WERI-Rb-1 (cell line): ENCODE measurements around the gene FBXO21.

Experiments used
- DNase-seq: peaks from one replicate; pipeline ENCODE4 v3.0.0-alpha.2; 2020
- H3K27ac ChIP-seq: fragments of 250-450 bp; sonication (Bioruptor Pico); 2 replicates; pipeline ENCODE4 v1.5.1; 2020; ENCODE audit warnings: mild to moderate bottlenecking, moderate library complexity
- H3K27me3 ChIP-seq: fragments of 250-450 bp; sonication (Bioruptor Pico); 2 replicates; pipeline ENCODE4 v1.5.1; 2021; ENCODE audit warnings: mild to moderate bottlenecking, low read depth, moderate library complexity; ENCODE audit not compliant: insufficient read depth, severe bottlenecking
- H3K36me3 ChIP-seq: fragments of 250-450 bp; sonication (Bioruptor Pico); 2 replicates; pipeline ENCODE4 v1.5.1; 2020; ENCODE audit warnings: mild to moderate bottlenecking, moderate library complexity
- H3K4me3 ChIP-seq: 2 replicates; pipeline ENCODE4 v1.5.1; 2011; ENCODE audit warnings: low read depth, mild to moderate bottlenecking, control low read depth, low read length
- H3K9me3 ChIP-seq: fragments of 250-450 bp; sonication (Bioruptor Pico); 2 replicates; pipeline ENCODE4 v1.5.1; 2021; ENCODE audit warnings: mild to moderate bottlenecking, moderate library complexity; ENCODE audit not compliant: severe bottlenecking
- TF ChIP-seq, protein P1 (sequence below): IDR thresholded peaks from 2 replicates; pipeline ENCODE4 v1.5.1; 2011; ENCODE audit warnings: low read depth, mild to moderate bottlenecking, control low read depth, inconsistent platforms, low read length

Gene FBXO21

DNA sequence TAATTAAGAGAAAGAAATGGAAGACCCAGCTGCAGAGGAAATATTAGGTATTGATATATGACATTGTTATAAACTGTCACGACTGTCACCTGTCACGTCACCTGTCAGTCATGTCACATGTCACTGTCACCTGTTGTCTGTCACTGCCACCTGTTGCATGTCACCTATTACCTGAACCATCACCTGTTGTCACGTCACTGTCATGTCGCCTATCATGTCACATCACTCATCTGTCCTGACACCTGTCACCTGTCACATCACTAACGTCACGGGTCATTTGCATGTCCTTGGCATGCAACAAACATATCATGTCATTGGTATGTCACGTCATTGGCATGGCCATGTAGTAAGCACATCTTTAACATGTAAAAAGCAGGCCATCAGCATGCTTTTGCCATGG lies 64.5 kb downstream of the FBXO21 start:
- TF ChIP-seq, protein P1, sequence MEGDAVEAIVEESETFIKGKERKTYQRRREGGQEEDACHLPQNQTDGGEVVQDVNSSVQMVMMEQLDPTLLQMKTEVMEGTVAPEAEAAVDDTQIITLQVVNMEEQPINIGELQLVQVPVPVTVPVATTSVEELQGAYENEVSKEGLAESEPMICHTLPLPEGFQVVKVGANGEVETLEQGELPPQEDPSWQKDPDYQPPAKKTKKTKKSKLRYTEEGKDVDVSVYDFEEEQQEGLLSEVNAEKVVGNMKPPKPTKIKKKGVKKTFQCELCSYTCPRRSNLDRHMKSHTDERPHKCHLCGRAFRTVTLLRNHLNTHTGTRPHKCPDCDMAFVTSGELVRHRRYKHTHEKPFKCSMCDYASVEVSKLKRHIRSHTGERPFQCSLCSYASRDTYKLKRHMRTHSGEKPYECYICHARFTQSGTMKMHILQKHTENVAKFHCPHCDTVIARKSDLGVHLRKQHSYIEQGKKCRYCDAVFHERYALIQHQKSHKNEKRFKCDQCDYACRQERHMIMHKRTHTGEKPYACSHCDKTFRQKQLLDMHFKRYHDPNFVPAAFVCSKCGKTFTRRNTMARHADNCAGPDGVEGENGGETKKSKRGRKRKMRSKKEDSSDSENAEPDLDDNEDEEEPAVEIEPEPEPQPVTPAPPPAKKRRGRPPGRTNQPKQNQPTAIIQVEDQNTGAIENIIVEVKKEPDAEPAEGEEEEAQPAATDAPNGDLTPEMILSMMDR: no peak
- Histone ChIP-seq H3K9me3 (peaks cover 9% of the 10 kb centered on the region), H3K27me3 (no peaks in the 10 kb centered on the region), H3K36me3 (no peaks in the 10 kb centered on the region), H3K4me3 (no peak overlapping the region), H3K27ac (no peak overlapping the region)
- DNase-seq: no peak

DNA sequence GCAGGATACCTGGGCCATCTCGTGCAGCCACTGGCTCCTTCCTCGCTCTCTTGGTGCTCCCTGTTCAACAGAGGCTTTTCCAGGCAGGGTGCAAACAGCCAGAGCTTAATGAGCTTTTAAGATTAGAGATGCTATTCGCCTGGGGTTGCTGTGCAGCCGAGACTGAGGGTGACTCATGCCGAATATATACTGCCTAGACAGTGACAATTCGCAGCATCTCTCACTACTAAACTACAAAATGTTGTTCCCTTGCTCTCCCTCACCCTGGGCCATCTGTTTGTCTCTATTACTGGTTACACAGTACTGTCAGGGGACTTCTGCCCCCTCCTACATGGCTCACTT lies 65.0 kb downstream of the FBXO21 start:
- TF ChIP-seq, protein P1: no peak
- no peak overlapping the region for H3K4me3 ChIP-seq
- H3K27ac ChIP-seq: no peak overlapping the region; the same call in 1 of the 2 replicates
- H3K27me3 ChIP-seq: no peaks in the 10 kb centered on the region
- peak; percentile 45 for DNase-seq
- peaks cover 9% of the 10 kb centered on the region for H3K9me3 ChIP-seq
- H3K36me3 ChIP-seq: no peaks in the 10 kb centered on the region

DNA sequence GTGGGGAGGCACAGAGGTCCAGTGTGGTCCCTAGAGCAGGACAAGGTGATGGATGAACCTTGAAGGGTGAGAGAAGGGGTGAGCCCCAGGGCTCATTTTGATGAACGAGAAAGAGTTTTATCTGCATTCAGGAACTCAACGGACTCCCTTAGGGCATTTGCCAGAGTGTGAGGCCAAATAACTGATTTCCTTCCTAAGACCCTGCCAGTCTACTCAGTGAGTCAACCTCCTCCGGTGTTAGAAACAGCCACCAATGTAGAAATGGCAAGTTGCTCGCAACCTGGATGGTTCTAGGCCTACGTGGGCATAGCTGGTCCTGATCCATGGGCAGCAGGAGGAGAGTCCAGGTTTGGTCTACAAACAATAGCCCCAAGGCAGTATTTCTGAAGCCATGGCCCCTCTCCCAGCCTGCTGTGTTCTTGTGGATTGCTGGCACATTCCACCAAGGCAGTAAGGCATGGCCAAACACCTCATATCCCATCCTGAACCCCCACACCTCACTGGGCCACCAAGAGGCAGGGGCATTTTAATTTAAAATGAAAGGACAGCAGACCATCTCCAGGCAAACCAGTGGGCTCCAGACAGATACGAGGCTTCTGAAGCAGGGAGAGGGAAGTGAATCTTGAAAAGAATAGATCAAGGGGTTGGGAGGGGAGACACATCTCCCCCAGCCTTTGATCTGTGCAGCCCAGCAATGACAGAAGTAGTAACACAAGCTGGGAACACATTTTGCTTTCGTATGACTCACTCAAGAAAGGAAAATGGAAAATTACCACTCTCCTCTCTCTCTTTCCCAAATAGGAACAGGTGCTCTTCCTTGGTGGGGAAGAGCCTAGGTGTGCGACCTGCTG lies 65.6 kb downstream of the FBXO21 start:
- TF ChIP-seq, protein P1: no peak
- H3K9me3 ChIP-seq: peaks cover 9% of the 10 kb centered on the region
- H3K27me3 ChIP-seq: no peaks in the 10 kb centered on the region
- DNase-seq: no peak
- H3K27ac ChIP-seq: no peak overlapping the region; the same call in 1 of the 2 replicates
- H3K36me3 ChIP-seq: no peaks in the 10 kb centered on the region
- no peak overlapping the region for H3K4me3 ChIP-seq

DNA sequence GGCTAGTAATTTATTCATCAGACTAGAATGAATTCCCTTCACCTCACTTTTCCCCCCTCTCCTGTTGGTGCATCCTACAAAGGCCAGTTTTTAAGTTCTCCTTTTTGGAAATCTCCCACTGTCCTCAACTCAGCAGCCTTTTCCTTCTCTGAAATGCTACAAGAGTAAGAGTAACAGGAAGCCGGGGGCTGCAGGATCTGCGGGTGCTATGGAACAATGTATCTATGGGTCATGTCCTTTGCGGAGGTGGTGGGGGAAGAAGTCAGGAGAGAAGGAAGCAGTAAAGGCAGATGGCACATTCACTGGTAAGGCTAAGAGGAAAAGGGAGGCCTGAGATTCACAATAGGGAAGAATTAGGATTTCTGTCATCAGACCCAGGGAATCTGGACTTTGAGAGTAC lies 68.8 kb downstream of the FBXO21 start:
- H3K27me3 ChIP-seq: no peaks in the 10 kb centered on the region
- H3K27ac ChIP-seq: no peak overlapping the region
- no peaks in the 10 kb centered on the region for H3K36me3 ChIP-seq
- no peaks in the 10 kb centered on the region for H3K9me3 ChIP-seq
- TF ChIP-seq, protein P1: no peak
- no peak for DNase-seq
- H3K4me3 ChIP-seq: no peak overlapping the region

DNA sequence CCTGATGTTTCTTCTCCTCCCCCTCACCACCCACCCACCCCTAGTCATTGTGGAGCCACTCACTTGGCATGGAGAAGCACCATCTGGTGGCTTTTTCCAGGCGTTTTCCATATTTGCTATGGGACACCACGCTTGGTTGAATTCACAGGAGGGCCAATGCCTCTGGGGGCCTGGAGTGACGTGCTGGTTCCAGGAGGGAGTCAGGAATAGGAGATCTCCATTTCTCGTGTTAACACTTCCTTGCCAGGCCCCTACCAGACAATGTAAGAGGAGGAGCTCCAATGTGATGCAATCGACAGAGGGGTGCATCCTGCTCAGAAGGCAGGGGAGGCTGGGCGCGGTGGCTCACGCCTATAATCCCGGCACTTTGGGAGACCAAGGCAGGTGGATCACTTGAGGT lies 69.5 kb downstream of the FBXO21 start:
- Histone ChIP-seq H3K9me3 (no peaks in the 10 kb centered on the region), H3K36me3 (no peaks in the 10 kb centered on the region), H3K27me3 (no peaks in the 10 kb centered on the region), H3K4me3 (no peak overlapping the region), H3K27ac (no peak overlapping the region)
- TF ChIP-seq, protein P1: no peak
- no peak for DNase-seq
